Karpas-422 (cell line): ENCODE data around the gene ACSS2. TPM values are rescaled to one million over a fixed set of nuclear protein-coding genes. Genes with fewer than 3 reads are reported as not detected.

ENCODE experiments used
- DNase-seq: peaks from one replicate; pipeline ENCODE4 v3.0.0-alpha.2; 2015
- H2AFZ ChIP-seq: fragments of 200-600 bp; sonication (generic); 2 replicates; pipeline ENCODE4 v1.6.1; 2014; ENCODE audit warnings: antibody characterized with exemption, low read length, mixed read lengths
- H3K27ac ChIP-seq: fragments of 200-600 bp; sonication (generic); 2 replicates; pipeline ENCODE4 v1.5.1; 2014; ENCODE audit warnings: mild to moderate bottlenecking, low read length, moderate library complexity
- H3K27me3 ChIP-seq: fragments of 200-600 bp; sonication (generic); 2 replicates; pipeline ENCODE4 v1.6.1; 2014; ENCODE audit warnings: low read length, mixed read lengths
- H3K36me3 ChIP-seq: fragments of 200-600 bp; sonication (generic); 2 replicates; pipeline ENCODE4 v1.6.1; 2014; ENCODE audit warnings: low read length, mixed read lengths; ENCODE audit not compliant: insufficient read depth
- H3K4me1 ChIP-seq: fragments of 200-600 bp; sonication (generic); 2 replicates; pipeline ENCODE4 v1.6.1; 2014; ENCODE audit warnings: mild to moderate bottlenecking, low read length, mixed read lengths
- H3K4me2 ChIP-seq: fragments of 200-600 bp; sonication (generic); 2 replicates; pipeline ENCODE4 v1.6.1; 2014; ENCODE audit warnings: low read length, low read depth, mild to moderate bottlenecking; ENCODE audit not compliant: poor library complexity, severe bottlenecking
- H3K4me3 ChIP-seq: fragments of 200-600 bp; sonication (generic); 2 replicates; pipeline ENCODE4 v1.5.1; 2014; ENCODE audit warnings: mild to moderate bottlenecking, antibody characterized with exemption, low read length, mixed read lengths
- H3K79me2 ChIP-seq: fragments of 200-600 bp; sonication (generic); 2 replicates; pipeline ENCODE4 v1.6.1; 2014; ENCODE audit warnings: mild to moderate bottlenecking, low read length, mixed read lengths
- H3K9ac ChIP-seq: fragments of 200-600 bp; sonication (generic); 2 replicates; pipeline ENCODE4 v1.6.0; 2014; ENCODE audit warnings: low read length
- H3K9me2 ChIP-seq: fragments of 200-600 bp; sonication (generic), shearing (Covaris generic); replicated peaks from 2 replicates; pipeline ENCODE4 v1.6.0; 2014; ENCODE audit warnings: mild to moderate bottlenecking, low read length, moderate library complexity; ENCODE audit not compliant: insufficient read depth
- H3K9me3 ChIP-seq: fragments of 300-700, 200-600 bp; sonication (generic); 2 replicates; pipeline ENCODE4 v1.6.1; 2014; ENCODE audit warnings: low read length, mixed read lengths
- H4K20me1 ChIP-seq: fragments of 200-600 bp; sonication (generic); 2 replicates; pipeline ENCODE4 v1.6.1; 2014; ENCODE audit warnings: mild to moderate bottlenecking, antibody characterized with exemption, low read length, low read depth; ENCODE audit not compliant: insufficient read depth
- total RNA-seq: library from RNA; depleted of rRNA; stranded (reverse); fragments of >200 nt; shearing (Covaris generic); gene quantifications from 2 replicates; pipeline ENCODE4 v1.2.3, GENCODE V29; 2014; ENCODE audit warnings: low replicate concordance

ACSS2 gene
- total RNA-seq, 1 experiment from 2014 or later: 6.5 TPM

DNA sequence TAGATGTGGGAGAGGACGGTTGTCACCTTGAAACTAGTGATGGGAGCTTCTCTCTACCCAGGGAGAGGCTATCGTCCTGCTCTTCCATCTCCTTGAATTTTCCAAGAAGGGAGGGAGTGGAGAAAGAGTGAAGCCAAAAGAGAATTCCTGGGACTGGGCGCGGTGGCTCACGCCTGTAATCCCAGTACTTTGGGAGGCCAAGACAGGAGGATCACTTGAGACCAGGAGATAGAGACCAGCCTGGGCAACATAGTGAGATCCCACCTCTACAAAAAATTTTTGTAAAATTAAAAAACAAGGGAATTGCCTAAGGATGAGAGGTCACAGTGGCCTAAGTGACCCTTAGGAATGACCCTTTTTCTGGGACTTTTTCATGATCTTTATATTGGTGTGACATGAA, 88.1 kb downstream of the ACSS2 start:
- no peak for DNase-seq

DNA sequence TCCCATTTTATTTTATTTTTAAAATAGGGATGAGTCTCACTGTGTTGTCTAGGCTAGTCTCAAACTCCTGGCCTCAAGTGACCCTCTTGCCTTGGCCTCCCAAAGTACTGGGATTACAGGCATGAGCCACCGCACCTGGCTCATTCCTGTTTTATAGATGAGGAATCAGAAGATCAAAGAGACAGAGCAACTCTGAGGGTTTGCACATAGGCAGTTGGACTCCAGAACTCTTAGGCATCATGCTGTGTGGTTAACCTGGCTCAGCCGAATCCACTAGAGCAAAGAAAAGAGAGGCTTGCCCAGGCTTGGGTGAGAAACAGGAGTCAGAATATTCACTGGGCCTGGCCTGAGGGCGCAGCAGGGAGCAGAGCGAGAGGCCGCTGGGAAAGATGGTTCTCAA, 88.6 kb downstream of the ACSS2 start:
- H3K9me2 ChIP-seq: no peaks in the 10 kb centered on the region
- no peaks in the 10 kb centered on the region for H3K9me3 ChIP-seq
- H3K27me3 ChIP-seq: no peaks in the 10 kb centered on the region
- no peaks in the 10 kb centered on the region for H3K79me2 ChIP-seq
- no peak for DNase-seq
- no peak overlapping the region for H3K4me2 ChIP-seq
- H4K20me1 ChIP-seq: no peaks in the 10 kb centered on the region
- H3K4me3 ChIP-seq: no peak overlapping the region
- no peaks in the 10 kb centered on the region for H3K36me3 ChIP-seq
- H2AFZ ChIP-seq: no peak overlapping the region
- no peak overlapping the region for H3K27ac ChIP-seq
- no peaks in the 10 kb centered on the region for H3K4me1 ChIP-seq
- no peak overlapping the region for H3K9ac ChIP-seq

More for the DNA sequence above, 88.1 kb downstream of the ACSS2 start:
- Histone ChIP-seq H3K27ac (no peak overlapping the region), H3K36me3 (no peaks in the 10 kb centered on the region), H4K20me1 (no peaks in the 10 kb centered on the region), H3K9me3 (no peaks in the 10 kb centered on the region), H2AFZ (no peak overlapping the region), H3K27me3 (no peaks in the 10 kb centered on the region), H3K9me2 (no peaks in the 10 kb centered on the region), H3K4me1 (no peaks in the 10 kb centered on the region), H3K4me2 (no peak overlapping the region), H3K79me2 (no peaks in the 10 kb centered on the region), H3K9ac (no peak overlapping the region), H3K4me3 (no peak overlapping the region)

DNA sequence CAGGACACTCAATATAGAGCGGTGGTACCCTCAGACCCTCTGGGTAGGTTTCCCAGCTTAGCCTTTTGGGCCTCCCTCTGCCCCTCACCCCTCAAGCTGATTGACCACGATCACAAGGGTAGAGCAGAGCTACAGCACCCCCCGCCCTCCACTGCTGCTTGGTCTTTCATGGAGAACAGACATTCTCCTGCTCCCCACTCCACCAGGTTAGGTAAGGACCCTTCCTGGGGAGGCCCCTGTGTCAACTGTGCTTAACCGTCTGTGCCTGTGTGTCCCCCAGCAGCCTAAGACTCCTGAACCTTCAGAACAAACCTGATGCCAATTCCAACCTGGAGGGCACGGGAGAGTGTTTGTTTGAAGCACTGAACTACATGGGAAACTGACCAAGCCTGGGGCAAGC, 91.0 kb downstream of the ACSS2 start:
- H3K9me2 ChIP-seq: no peaks in the 10 kb centered on the region
- no peaks in the 10 kb centered on the region for H3K9me3 ChIP-seq
- no peak overlapping the region for H3K9ac ChIP-seq
- no peaks in the 10 kb centered on the region for H3K4me1 ChIP-seq
- H3K4me2 ChIP-seq: no peak overlapping the region
- H4K20me1 ChIP-seq: no peaks in the 10 kb centered on the region
- H3K27ac ChIP-seq: no peak overlapping the region
- H2AFZ ChIP-seq: no peak overlapping the region
- no peaks in the 10 kb centered on the region for H3K27me3 ChIP-seq
- no peak overlapping the region for H3K4me3 ChIP-seq
- DNase-seq: no peak
- no peaks in the 10 kb centered on the region for H3K36me3 ChIP-seq
- no peaks in the 10 kb centered on the region for H3K79me2 ChIP-seq

DNA sequence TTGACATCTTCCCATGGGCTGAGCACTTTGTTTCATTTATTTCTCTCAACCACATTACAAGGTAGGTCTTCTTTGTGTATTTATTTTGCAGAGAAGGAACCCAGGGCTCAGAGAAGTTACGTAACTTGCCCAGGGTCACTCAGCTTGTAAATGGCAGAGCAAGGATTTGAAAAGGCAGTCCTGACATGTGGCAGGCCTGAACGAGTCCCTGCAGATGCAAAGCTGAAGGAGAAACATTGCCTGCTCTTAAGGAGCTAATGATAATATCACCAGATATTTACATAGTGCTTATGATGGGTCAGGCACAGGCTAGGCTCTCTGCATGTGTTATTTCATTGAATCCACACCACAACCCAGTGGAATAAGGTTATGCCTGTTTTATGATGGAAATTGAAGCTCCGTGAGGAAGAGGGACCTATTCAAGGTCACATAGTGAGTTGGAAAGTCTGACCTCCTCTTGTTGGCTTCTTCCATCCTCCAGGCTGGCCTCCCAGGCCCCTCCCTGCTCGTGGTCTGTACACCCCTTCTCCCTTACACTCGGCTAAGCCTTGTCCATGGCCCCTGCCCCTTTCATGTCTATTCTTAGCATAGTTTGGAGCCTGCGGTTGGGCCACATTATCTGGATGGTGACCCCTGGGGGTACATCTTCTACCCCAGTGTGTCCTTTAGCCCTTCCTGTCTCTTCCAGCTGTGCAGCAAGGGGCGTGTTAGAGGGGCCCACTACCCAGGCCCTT, 91.8 kb downstream of the ACSS2 start:
- H3K4me3 ChIP-seq: no peak overlapping the region
- no peaks in the 10 kb centered on the region for H4K20me1 ChIP-seq
- H2AFZ ChIP-seq: no peak overlapping the region
- no peaks in the 10 kb centered on the region for H3K79me2 ChIP-seq
- no peaks in the 10 kb centered on the region for H3K27me3 ChIP-seq
- no peaks in the 10 kb centered on the region for H3K36me3 ChIP-seq
- H3K9ac ChIP-seq: no peak overlapping the region
- DNase-seq: no peak
- H3K27ac ChIP-seq: no peak overlapping the region
- no peaks in the 10 kb centered on the region for H3K4me1 ChIP-seq
- no peaks in the 10 kb centered on the region for H3K9me2 ChIP-seq
- no peak overlapping the region for H3K4me2 ChIP-seq
- H3K9me3 ChIP-seq: no peaks in the 10 kb centered on the region

DNA sequence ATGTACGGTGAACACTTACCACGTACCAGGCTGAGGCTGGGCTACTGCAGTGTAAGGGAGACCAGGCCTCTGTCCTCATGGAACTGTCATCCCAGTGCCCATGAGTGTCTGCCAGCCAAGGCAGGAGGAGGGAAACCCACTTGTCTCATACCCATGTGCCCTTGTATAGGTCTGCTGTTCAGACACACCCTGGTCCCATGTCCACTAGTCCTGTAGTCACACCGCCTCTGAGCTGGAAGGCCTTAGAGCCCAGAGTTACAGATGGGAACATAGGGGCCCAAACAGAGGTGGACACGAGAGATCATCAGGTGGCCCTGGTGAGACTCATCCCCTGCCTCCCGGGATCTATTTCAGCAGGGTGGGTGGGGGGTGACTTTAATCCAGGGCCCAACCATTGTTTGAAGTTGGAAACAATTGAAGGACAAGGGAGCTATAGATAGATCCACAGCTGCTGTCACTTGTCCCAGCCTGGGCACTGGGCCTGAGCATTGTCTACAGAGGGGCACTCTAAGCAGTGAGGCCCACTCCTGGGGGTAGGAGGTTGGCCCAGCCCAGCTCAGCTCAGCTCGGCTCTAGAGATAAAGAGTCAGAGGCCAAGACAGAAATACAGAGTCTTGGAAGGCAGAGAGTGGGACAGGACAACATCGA, 93.9 kb downstream of the ACSS2 start:
- no peak for DNase-seq
- Histone ChIP-seq H4K20me1 (no peaks in the 10 kb centered on the region), H3K4me1 (no peaks in the 10 kb centered on the region), H2AFZ (no peak overlapping the region), H3K4me2 (no peak overlapping the region), H3K79me2 (no peaks in the 10 kb centered on the region), H3K27me3 (no peaks in the 10 kb centered on the region), H3K9ac (no peak overlapping the region), H3K36me3 (no peaks in the 10 kb centered on the region), H3K27ac (no peak overlapping the region), H3K9me3 (no peaks in the 10 kb centered on the region), H3K4me3 (no peak overlapping the region), H3K9me2 (no peaks in the 10 kb centered on the region)

DNA sequence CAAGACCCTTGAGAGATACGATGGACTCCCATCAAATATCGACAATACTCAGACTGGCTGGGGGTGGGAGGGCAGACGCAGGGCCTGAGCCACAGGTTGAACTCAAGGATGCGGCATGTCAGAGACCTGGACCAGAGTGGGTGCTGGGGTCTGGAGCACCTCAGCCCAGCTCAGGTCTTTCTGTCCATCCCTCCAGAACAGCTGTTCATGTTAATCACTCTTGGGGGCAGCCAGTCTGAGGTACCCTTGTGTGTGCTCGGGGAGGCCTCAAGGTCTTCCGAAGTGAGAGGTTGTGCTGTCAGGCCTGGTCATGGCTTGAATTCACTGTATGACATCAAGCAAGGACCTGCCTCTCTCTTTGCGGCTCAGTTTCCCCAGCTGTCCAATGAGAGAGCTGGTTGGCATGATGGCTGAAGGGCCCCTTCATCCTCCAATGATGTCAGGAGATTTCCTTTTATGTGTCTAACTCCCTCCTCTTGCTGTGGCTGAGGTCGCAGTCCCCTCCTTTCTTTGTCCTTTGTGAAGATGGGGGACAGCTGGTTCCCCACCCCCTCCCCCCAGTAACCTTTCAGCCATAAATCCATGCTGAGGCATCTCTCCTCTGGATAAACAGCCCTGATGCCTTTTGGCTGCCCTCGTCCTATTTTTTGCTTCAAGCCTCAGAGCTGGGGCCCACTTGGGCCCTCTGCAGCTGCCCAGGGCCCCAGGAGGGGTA, 94.6 kb downstream of the ACSS2 start:
- H3K4me1 ChIP-seq: peaks cover 3% of the 10 kb centered on the region
- H3K9ac ChIP-seq: no peak overlapping the region
- no peak for DNase-seq
- H3K27ac ChIP-seq: no peak overlapping the region
- no peaks in the 10 kb centered on the region for H3K27me3 ChIP-seq
- no peaks in the 10 kb centered on the region for H3K36me3 ChIP-seq
- no peaks in the 10 kb centered on the region for H3K9me2 ChIP-seq
- H3K4me3 ChIP-seq: no peak overlapping the region
- no peaks in the 10 kb centered on the region for H4K20me1 ChIP-seq
- no peak overlapping the region for H3K4me2 ChIP-seq
- no peaks in the 10 kb centered on the region for H3K79me2 ChIP-seq
- no peak overlapping the region for H2AFZ ChIP-seq
- H3K9me3 ChIP-seq: no peaks in the 10 kb centered on the region

DNA sequence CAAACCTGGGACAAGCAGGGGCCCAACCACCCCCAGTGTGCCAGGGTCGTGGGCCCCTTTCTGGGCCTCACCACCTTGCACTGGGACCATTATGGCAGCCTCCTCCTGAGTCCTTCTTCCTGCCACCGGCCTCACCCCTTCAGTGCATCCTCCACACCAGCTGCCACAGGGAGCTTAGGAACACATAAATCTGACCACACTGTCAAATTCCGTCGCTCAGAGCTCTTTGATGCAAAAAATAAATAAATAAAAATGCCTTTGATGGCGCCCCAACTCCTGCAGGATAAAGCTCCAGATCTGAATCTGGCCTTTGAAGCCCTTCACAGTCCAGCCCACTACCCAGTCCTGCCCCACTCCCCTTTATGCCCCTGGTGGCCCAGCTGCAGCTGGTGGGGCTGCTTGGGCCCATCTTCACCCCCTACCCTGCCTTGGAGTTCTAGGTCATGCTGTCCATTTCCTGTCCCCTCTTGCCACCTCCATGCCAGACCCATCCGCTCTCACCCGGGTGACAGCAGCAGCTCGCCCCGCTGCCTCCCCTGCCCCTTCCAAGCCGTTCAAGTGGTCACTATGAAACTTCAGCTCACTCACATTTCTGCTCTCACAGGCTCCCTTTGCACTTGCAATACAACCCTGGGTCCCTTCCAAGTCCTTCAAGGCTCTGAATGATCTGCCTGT, 95.3 kb downstream of the ACSS2 start:
- Histone ChIP-seq H3K9me3 (no peaks in the 10 kb centered on the region), H3K79me2 (no peaks in the 10 kb centered on the region), H2AFZ (no peak overlapping the region), H3K4me2 (no peak overlapping the region), H3K9me2 (no peaks in the 10 kb centered on the region), H3K27ac (no peak overlapping the region), H3K4me1 (peaks cover 10% of the 10 kb centered on the region), H3K27me3 (no peaks in the 10 kb centered on the region), H3K4me3 (no peak overlapping the region), H3K9ac (no peak overlapping the region), H3K36me3 (no peaks in the 10 kb centered on the region), H4K20me1 (no peaks in the 10 kb centered on the region)
- DNase-seq: no peak

DNA sequence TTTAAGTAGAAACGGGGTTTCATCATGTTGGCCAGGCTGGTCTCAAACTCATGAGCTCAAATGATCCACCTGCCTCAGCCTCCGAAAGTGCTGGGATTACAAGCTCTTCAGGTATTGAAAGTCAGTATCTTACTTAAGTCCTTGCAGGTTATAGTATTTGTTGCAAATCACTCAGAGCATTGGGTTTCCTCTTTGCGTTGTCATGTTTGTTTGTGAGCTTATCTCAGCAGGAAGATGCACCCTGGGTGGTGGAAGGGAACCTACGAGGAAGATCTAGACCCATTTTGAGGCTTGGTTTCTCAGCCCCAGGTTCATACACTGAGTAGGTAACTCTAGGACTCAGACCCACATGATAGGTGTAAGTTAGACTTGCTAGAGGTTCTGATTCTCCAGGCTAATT, 97.8 kb downstream of the ACSS2 start:
- Histone ChIP-seq H3K27ac (no peak overlapping the region), H3K27me3 (no peaks in the 10 kb centered on the region), H3K36me3 (no peaks in the 10 kb centered on the region), H3K9me3 (no peaks in the 10 kb centered on the region), H3K4me2 (no peak overlapping the region), H4K20me1 (no peaks in the 10 kb centered on the region), H3K9me2 (no peaks in the 10 kb centered on the region), H2AFZ (no peak overlapping the region), H3K4me1 (peaks cover 24% of the 10 kb centered on the region), H3K4me3 (no peak overlapping the region), H3K9ac (no peak overlapping the region), H3K79me2 (no peaks in the 10 kb centered on the region)
- DNase-seq: no peak
